Measurements from ENCODE around the gene BICC1. TPM values are rescaled to one million over a fixed set of nuclear protein-coding genes. Genes with fewer than 3 reads are reported as not detected.

Gene BICC1
- total RNA-seq, 1 donor from 2014 or later = 7.6 TPM

- DNase-seq = no peak
Measured at GRCh38 chr10:58599927-58600553, 87.4 kb downstream of the BICC1 start.

GRCh38 chr10:58608351-58608750, 95.7 kb downstream of the BICC1 start:
- no peak for DNase-seq

GRCh38 chr10:58608826-58609531, 96.3 kb downstream of the BICC1 start:
- no peak for DNase-seq

GRCh38 chr10:58609532-58610150, 97.0 kb downstream of the BICC1 start:
- DNase-seq = no peak

GRCh38 chr10:58615237-58615935, 102.7 kb downstream of the BICC1 start:
- DNase-seq = no peak

GRCh38 chr10:58618158-58618676, 105.5 kb downstream of the BICC1 start:
- no peak for DNase-seq

- DNase-seq = no peak
Measured at GRCh38 chr10:58621379-58622077, 108.9 kb downstream of the BICC1 start.

GRCh38 chr10:58622246-58622645, 109.6 kb downstream of the BICC1 start:
- DNase-seq = no peak

GRCh38 chr10:58625070-58625469, 112.4 kb downstream of the BICC1 start:
- DNase-seq = no peak

GRCh38 chr10:58627392-58627791, 114.7 kb downstream of the BICC1 start:
- DNase-seq = no peak

- no peak for DNase-seq
Measured at GRCh38 chr10:58631715-58632114, 119.0 kb downstream of the BICC1 start.

- DNase-seq = no peak
Measured at GRCh38 chr10:58632216-58632615, 119.5 kb downstream of the BICC1 start.

GRCh38 chr10:58637352-58637751, 124.7 kb downstream of the BICC1 start:
- DNase-seq = no peak

- no peak for DNase-seq
Measured at GRCh38 chr10:58638388-58638787, 125.7 kb downstream of the BICC1 start.

GRCh38 chr10:58641095-58641531, 128.4 kb downstream of the BICC1 start:
- DNase-seq = no peak

- no peak for DNase-seq
Measured at GRCh38 chr10:58641708-58642107, 129.0 kb downstream of the BICC1 start.

GRCh38 chr10:58642283-58642682, 129.6 kb downstream of the BICC1 start:
- no peak for DNase-seq

- no peak for DNase-seq
Measured at GRCh38 chr10:58642916-58643428, 130.3 kb downstream of the BICC1 start.

- no peak for DNase-seq
Measured at GRCh38 chr10:58644311-58644710, 131.6 kb downstream of the BICC1 start.

GRCh38 chr10:58645416-58646146, 132.9 kb downstream of the BICC1 start:
- DNase-seq = no peak
